Measurements from ENCODE around the gene PSAP.

The PSAP gene

DNA sequence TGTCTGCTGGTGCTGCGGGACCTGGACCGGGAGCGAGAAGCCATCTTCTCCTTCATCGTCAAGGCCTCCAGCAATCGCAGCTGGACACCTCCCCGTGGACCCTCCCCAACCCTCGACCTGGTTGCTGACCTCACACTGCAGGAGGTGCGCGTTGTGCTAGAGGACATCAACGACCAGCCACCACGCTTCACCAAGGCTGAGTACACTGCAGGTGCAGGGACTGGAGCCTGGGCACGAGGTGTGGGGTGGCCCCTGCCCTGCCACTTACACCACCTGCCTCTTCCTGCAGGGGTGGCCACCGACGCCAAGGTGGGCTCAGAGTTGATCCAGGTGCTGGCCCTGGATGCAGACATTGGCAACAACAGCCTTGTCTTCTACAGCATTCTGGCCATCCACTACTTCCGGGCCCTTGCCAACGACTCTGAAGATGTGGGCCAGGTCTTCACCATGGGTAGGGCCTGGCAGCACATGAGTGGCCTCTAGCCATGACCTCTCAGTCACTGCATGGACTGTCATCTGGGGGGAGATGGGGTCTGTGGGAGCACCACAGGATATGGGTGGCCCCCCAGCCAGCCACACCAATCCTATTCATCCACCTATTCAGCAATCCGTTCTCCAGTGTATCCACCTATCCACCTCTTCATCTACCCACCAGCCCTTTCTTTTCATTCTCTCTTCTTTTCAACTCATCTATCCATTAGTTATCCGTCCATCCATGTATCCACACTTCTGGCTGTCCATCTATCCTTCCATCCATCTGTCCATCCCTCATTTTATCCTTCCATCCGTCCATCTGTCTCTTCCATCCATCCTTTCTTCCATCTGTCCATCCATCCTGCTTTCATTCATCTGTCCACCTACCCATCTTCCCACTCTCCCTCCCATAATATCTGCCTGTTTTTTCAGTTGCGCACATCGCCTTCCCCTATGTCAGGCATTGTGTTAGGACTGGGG lies 43.2 kb downstream of the PSAP start:
- no peak for DNase-seq (ENCODE audit: low read depth in 2 of 2)

DNA sequence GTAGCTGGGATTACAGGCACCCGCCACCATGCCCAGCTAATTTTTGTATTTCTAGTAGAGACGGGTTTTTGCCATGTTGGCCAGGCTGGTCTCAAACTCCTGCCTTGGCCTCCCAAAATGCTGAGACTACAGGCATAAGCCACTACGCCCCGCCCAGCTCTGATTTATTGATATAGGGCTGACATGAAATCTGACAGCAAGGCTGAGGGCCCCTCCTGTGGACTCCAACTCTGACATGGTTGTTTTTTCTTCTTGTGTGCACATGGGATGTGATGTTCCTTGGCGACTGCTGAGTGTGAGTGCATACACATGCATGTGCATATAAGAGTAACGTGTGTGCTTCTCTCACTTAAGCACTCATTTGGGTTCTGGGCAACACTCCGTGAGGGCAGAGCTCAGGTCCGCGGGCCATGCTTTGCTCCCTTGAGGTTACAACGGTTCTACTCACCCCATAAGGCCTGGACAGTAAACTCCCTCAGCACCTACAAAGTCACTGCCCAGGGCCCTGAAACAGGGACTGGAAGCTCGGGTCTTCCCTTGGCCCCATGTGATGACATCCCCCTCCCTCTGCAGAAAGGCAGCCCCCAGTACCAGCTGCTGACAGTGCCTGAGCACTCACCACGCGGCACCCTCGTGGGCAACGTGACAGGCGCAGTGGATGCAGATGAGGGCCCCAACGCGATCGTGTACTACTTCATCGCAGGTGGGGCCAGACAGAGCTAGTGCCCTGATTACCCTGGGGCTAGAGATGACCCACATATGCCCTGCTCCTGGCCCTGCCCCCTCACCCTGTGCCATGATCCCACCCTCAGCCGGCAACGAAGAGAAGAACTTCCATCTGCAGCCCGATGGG lies 44.1 kb downstream of the PSAP start:
- no peak for DNase-seq (ENCODE audit: low read depth in 2 of 2)

DNA sequence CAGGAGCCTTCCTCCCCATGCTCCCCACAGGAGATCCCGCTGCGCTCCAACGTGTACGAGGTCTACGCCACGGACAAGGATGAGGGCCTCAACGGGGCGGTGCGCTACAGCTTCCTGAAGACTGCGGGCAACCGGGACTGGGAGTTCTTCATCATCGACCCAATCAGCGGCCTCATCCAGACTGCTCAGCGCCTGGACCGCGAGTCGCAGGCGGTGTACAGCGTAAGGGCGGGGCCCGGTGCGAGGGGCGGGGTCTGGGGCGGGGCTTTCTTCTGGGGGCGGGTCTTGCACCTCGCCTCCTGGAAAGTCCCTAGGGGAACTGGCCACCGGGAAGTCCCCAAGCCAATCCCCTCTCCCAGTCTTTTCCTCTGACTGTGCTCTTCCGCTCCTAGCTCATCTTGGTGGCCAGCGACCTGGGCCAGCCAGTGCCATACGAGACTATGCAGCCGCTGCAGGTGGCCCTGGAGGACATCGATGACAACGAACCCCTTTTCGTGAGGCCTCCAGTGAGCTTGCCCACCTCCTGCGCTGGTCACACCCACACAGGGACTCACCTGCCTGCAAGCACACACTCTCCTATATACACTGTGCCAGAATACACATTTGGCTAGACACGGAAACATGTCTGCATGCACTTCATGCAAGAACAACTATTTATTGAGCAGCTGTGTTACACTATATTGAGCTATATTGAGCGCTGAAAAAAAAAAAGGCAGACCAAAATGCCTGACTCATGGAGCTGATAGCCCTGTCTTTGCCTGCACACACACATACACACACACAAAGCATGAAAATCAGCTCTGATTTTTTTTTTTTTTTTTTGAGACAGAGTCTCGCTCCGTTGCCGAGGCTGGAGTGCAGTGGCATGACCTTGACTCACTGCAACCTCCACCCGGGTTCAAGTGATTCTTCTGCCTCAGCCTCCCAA lies 45.0 kb downstream of the PSAP start:
- no peak for DNase-seq (ENCODE audit: low read depth in 2 of 2)

DNA sequence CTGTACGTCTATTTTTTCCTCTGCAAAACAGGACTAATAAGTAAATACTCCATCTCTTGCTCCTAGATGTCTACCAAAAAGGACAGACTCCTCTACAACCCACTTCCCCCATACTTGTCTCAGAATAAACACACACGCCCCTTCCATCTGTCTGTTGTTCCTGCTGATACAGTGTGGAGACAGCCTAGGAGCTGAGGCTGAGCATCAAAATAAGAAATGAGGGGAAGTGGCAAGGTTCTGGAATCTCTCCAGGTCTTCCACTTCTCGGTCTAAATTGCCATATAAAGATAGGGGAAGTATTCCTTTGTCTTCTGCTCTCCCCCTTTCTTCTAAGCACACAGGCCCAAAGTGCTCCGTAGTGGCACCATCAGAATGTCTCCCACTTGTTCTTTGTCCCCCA lies 47.0 kb downstream of the PSAP start:
- DNase-seq (ENCODE audit: low read depth in 2 of 2): no peak

DNA sequence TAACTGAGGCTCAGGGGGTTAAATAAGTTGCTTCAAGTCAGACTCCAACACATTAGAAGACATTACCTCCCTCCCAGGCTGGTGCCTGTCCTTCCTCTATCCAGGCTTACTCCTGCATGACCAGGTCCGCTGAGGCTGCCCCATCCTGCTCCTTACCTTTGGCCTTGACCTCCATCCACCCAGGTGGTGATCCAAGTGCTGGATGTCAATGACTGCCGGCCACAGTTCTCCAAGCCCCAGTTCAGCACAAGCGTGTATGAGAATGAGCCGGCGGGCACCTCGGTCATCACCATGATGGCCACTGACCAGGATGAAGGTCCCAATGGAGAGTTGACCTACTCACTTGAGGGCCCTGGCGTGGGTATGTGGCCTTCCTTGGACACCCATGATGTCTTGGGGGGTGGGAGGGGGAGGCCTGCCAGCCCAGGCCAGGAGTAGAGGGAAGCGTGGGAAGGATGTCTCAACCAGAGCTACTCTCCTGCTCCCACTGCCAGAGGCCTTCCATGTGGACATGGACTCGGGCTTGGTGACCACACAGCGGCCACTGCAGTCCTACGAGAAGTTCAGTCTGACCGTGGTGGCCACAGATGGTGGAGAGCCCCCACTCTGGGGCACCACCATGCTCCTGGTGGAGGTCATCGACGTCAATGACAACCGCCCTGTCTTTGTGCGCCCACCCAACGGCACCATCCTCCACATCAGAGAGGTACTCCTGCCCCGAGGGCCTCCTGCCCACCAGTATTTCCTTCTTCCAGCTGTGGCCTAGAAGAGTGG lies 48.1 kb downstream of the PSAP start:
- DNase-seq (ENCODE audit: low read depth in 2 of 2): no peak

DNA sequence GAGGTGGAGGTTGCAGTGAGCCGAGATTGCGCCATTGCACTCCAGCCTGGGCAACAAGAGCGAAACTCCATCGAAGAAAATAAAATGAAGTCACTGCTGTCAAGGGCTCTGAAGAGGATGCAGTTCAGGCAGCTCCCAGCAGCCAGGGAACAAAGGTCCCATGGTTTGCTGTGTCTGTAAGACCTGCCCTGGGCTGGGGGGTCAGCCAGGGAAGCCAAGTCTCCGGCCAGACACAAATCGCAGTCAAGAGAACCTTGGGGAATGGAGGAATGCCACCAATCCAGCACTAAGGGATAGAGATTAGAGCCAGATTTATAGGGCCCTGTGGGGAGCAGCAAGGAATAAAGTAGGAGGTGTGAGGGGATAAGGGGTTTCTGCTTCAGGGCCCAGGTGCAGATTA lies 48.8 kb downstream of the PSAP start:
- DNase-seq (ENCODE audit: low read depth in 2 of 2): no peak

DNA sequence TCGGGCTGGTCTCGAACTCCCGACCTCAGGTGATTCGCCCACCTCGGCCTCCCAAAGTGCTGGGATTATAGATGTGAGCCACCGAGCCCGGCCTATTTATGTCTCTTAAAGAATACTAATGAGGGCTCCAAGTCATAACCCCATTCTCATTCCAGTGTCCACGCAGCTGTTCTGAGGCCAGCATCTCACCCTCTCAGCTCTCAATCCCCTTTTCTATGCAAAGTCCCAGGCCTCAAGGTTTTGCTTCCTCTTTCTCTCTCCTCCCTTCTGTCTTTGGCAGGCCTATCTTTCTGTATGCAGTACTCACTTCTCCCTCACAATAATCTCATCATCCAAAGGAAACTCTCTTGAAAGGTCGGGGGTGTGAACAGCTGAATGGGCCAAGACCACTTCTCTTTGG lies 49.7 kb downstream of the PSAP start:
- no peak for DNase-seq (ENCODE audit: low read depth in 2 of 2)

DNA sequence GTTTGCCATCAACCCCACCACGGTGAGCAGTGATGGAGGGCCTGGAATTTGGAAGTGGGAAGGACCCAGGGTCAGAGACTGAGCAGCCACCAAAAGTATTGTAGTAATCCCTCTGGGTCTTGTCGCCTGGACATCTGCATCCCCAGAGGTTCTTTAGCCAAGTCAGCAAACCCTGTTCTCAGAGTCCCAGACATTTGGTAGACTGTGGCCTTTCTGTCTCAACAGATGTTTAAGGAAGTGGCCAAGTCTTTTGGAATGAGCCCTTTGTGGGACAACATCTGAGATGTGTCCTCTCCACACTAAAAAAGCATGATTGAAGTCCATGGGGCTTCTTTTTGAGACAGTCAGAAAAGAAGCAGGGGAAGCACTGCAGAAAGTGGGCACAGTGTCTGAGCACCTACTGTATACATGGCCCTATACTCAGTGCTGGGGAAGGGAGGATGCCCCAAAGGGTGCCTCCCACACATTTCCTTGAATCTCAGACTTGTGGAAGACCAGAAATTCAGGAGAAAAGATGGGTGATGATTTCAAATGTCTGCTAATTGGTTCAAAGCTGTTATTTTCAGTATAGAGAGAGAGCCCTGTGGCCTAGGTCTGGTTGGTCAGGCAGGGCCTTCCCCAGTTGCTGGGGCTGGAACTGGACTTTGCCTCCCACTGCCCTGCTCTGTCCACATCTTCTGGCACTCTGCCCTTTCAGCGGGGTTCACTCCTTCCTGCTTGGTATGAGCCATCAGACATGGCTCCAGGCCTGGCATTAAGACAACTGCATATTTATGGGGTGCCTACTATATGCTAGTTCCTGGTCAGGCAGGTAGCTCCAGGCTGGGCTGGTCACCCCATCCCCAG lies 51.2 kb downstream of the PSAP start:
- DNase-seq (ENCODE audit: low read depth in 2 of 2): no peak

DNA sequence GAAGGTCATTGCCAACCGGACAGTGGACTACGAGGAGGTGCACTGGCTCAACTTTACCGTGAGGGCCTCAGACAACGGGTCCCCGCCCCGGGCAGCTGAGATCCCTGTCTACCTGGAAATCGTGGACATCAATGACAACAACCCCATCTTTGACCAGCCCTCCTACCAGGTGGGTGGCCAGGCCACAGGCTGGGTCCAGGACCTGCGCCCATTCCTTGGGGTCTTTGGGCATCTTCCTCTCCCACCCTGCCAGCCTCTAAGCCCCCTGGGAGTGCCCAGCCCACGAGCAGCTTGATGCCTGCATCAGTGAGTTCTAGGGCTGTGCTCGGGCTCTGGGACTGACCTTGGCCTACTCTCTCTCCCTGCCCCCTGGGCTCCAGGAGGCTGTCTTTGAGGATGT lies 51.9 kb downstream of the PSAP start:
- no peak for DNase-seq (ENCODE audit: low read depth in 2 of 2)

DNA sequence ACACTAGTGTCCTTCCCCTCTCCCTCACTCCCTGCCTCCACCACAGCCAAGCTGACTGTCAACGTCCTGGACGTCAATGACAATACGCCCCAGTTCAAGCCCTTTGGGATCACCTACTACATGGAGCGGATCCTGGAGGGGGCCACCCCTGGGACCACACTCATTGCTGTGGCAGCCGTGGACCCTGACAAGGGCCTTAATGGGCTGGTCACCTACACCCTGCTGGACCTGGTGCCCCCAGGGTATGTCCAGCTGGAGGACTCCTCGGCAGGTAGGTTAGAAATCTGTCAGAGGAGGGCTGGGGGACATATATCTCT lies 52.8 kb downstream of the PSAP start:
- DNase-seq (ENCODE audit: low read depth in 2 of 2): no peak

DNA sequence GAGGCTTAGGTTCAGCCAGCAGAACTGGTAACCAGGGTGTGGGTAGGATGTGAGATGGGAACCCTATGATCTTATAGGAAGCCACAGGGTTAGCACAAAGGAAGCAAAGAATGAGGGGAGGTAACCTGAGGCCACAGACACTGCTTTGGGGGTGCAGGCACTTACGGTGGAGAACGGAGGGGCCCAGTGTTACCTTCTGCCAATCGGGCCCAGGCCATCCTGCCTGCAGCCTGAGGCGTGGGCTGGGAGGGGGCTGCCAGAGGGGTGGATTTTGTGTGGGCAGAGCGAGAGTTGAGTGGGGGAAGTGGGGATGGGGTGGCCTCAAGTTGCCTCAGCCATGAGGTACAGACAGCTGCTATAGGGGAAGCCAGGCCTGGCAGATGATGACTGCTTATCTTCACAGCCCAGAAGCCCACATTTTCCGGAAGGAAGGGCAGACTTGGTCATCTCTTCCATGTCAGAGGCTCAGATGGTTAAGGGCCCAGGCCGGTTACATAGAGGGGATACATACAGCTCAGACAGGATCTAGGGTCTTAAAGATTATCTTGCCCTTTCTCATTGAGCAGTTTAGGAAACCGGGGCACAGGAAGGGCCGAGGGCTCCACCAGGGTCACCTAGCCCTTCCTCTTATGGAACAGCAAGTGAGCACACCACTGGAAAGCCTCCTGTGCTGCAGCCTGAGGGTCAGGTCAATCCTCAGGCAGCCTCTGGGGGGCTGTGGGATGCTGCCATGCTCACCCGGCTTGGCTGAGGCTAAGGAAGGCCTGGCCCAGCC lies 53.3 kb downstream of the PSAP start:
- no peak for DNase-seq (ENCODE audit: low read depth in 2 of 2)

DNA sequence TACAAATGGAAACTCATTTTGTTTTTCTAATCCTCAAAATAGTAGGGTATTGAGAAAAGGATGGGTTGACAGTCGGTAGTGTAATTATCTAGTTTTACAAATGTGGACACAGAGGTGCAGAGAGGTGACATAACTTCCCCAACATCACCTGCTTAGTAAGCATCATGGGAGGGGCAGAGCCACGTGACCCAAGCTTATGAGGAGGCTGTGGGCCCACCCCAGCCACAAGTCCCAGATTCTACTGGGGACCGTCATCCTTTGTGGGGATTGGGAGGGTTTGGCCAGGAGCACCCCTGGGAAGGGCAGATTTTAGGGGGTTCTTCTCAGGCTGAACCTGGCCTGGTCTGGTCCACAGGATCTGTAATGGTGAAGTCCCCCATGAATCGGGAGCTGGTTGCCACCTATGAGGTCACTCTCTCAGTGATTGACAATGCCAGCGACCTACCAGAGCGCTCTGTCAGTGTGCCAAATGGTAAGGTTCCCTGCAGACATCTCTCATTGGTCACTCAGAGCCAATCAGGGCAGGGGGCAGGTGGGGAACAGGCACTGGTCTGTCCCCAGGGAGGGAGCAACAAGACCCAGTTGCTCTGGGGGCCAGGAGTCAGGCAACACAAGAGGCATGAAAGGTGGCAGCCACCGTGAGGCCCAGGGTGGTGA lies 54.2 kb downstream of the PSAP start:
- DNase-seq (ENCODE audit: low read depth in 2 of 2): no peak

DNA sequence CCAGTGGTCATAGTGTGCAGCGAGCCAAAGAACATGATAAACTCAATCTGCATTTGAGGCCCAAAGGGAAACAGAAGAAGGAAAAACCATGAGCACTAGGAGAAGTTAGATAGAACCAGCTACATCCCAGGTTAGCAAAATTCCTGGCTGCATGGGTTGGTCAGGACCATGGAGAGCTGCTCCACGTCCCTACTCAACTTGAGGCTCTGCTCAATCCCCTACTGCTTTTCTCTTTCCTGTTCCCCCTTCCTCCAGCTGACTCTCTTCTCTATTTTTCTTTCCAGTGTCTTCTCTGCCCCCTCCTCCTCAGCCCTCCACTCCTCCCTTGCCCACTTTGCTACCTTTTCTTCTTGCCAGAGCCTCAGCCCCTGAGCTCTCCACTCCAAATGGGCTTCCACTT lies 55.8 kb downstream of the PSAP start:
- DNase-seq (ENCODE audit: low read depth in 2 of 2): no peak

DNA sequence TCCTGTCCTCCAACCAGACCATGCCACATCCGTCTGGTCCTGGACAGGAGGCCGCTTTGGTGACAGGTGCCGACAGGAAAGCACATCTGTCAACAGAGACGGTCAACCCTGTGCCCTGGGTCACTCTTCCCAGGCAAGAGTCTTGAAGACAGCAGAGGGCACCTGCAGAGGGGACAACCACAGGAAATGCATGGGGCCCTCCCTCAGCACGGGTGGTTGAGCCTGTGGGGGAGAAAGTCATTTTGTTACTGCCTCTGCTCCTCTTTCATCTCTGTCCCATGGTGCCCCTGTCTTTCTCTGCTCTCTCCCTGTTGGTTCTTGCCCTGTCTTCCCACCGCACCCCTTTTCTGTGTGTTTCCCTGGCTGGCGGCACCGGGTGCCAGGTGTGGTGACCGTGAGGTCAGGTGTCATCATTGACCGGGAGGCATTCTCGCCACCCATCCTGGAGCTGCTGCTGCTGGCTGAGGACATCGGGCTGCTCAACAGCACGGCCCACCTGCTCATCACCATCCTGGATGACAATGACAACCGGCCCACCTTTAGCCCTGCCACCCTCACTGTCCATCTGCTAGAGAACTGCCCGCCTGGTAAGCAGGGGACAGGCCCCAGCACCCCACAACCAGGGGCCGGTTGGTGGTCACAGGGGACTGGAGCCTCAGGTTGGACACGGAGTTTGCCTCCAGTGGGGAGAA lies 60.2 kb downstream of the PSAP start:
- no peak for DNase-seq (ENCODE audit: low read depth in 2 of 2)

DNA sequence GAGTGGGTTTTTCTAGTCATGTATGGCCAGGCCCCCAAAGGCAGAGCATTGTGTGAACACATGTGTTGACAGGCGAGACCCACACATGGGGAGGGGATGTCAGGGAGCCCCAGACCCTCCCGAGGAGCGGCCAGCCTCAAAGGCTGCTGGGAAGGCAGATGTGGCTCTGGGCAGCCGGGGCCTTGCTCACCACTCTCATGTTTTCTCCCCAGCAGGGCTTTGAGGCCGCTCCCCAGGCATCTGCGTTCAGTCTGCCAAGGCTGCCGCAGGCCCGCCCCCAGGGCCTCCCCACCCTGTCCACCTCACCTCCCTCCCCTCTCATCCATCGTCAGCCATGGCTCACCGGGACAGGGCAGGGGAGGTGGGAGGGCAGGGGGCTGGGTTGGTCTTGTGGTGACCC lies 61.2 kb downstream of the PSAP start:
- no peak for DNase-seq (ENCODE audit: low read depth in 2 of 2)

DNA sequence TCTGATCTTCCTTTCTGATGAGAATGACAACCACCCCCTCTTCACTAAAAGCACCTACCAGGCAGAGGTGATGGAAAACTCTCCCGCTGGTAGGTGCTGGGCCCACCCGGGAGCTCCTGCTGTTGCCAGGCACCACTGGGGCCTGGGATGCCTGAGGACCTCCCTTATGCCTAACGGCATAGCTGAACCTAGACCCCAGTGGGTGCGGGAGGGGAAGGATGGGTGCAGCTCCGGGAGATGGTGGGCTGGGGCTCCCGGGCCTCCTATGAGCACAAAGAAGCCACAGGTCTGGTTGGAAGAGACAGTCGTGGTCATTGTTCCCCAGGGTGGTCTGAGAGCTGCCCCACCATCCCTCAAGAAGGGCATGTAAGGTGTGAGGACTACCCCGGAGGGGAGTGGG lies 62.1 kb downstream of the PSAP start:
- DNase-seq (ENCODE audit: low read depth in 2 of 2): no peak

DNA sequence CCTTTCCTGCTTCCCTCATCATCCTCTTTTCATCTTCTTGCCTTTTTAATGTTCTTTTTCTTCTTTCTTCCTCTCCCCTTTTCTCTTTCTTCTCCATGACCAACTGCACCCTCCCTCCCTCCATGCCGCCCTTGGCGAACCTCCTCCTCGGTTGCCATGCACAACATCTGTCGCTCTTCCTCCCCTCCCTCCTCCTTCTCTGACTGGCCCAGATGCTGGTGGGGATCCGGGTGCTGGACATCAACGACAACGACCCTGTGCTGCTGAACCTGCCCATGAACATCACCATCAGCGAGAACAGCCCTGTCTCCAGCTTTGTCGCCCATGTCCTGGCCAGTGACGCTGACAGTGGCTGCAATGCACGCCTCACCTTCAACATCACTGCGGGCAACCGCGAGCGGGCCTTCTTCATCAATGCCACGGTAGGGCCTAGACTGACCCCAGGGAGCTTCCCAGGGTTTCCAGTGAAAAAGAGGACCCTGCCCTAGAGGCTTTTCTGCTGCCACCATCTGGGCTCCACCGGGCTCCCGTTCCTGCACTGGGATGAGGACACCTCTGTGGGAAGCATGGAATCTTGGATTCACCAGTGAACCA lies 66.3 kb downstream of the PSAP start:
- no peak for DNase-seq (ENCODE audit: low read depth in 2 of 2)
